ENCODE data around the gene CEMIP. TPM values are rescaled to one million over a fixed set of nuclear protein-coding genes. Genes with fewer than 3 reads are reported as not detected.

CEMIP gene
- total and polyA plus RNA-seq, 2 of the 13 experiments (the other 11 are each of a cell fraction or from before 2014, with no cell fraction given) = 4.3 to 28.5 TPM

GRCh38 chr15:80856809-80857377 lies 77.7 kb downstream of the CEMIP start (continued):
- TF ChIP-seq, protein P1, sequence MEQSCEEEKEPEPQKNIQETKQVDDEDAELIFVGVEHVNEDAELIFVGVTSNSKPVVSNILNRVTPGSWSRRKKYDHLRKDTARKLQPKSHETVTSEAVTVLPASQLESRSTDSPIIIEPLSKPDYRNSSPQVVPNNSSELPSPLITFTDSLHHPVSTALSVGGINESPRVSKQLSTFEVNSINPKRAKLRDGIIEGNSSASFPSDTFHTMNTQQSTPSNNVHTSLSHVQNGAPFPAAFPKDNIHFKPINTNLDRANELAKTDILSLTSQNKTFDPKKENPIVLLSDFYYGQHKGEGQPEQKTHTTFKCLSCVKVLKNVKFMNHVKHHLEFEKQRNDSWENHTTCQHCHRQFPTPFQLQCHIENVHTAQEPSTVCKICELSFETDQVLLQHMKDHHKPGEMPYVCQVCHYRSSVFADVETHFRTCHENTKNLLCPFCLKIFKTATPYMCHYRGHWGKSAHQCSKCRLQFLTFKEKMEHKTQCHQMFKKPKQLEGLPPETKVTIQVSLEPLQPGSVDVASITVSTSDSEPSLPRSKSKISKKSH (CRISPR knock-in tag; IDR thresholded peaks at IDR 0.05; ENCODE audit: borderline replicate concordance) = no peak
- TF ChIP-seq ZBTB4 (CRISPR knock-in tag; IDR thresholded peaks at IDR 0.05; ENCODE audit: borderline replicate concordance) = no peak
- 0 out of 2 replicates have a peak, but pooled peaks have one; percentile 21 for TF ChIP-seq TEAD2 (CRISPR knock-in tag; IDR thresholded peaks at IDR 0.05)
- TF ChIP-seq CHD4 (IDR thresholded peaks at IDR 0.05; ENCODE audit: borderline replicate concordance, low read length) = peak; percentile 40; the same call in 1 of the 2 replicates
- no peak for TF ChIP-seq TERF1 (CRISPR knock-in tag; IDR thresholded peaks at IDR 0.05)
- TF ChIP-seq MBNL3 (CRISPR knock-in tag; conservative IDR thresholded peaks at IDR 0.05) = no peak
- TF ChIP-seq ZNF44 (CRISPR knock-in tag; IDR thresholded peaks at IDR 0.05) = no peak
- TF ChIP-seq, protein P2, sequence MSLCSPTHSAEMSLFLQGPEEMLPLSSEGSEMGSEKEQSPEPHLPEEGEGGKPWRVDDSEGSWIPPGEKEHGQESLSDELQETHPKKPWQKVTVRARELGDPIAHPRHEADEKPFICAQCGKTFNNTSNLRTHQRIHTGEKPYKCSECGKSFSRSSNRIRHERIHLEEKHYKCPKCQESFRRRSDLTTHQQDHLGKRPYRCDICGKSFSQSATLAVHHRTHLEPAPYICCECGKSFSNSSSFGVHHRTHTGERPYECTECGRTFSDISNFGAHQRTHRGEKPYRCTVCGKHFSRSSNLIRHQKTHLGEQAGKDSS (CRISPR knock-in tag; IDR thresholded peaks at IDR 0.05; ENCODE audit: borderline replicate concordance, low read depth) = peak; percentile 66; the same call in 1 of the 2 replicates
- TF ChIP-seq ZNF570 (CRISPR knock-in tag; IDR thresholded peaks at IDR 0.05; ENCODE audit: borderline replicate concordance) = no peak
- no peak for TF ChIP-seq ZBTB21 (CRISPR knock-in tag; IDR thresholded peaks at IDR 0.05)
- TF ChIP-seq, protein P3, sequence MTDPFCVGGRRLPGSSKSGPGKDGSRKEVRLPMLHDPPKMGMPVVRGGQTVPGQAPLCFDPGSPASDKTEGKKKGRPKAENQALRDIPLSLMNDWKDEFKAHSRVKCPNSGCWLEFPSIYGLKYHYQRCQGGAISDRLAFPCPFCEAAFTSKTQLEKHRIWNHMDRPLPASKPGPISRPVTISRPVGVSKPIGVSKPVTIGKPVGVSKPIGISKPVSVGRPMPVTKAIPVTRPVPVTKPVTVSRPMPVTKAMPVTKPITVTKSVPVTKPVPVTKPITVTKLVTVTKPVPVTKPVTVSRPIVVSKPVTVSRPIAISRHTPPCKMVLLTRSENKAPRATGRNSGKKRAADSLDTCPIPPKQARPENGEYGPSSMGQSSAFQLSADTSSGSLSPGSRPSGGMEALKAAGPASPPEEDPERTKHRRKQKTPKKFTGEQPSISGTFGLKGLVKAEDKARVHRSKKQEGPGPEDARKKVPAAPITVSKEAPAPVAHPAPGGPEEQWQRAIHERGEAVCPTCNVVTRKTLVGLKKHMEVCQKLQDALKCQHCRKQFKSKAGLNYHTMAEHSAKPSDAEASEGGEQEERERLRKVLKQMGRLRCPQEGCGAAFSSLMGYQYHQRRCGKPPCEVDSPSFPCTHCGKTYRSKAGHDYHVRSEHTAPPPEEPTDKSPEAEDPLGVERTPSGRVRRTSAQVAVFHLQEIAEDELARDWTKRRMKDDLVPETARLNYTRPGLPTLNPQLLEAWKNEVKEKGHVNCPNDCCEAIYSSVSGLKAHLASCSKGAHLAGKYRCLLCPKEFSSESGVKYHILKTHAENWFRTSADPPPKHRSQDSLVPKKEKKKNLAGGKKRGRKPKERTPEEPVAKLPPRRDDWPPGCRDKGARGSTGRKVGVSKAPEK (CRISPR knock-in tag; IDR thresholded peaks at IDR 0.05; ENCODE audit: borderline replicate concordance) = no peak; the same call in 1 of the 2 replicates
- TF ChIP-seq ZNF784 (CRISPR knock-in tag; IDR thresholded peaks at IDR 0.05; ENCODE audit: borderline replicate concordance) = no peak
- no peak for TF ChIP-seq REXO4 (CRISPR knock-in tag; IDR thresholded peaks at IDR 0.05; ENCODE audit: borderline replicate concordance)
- TF ChIP-seq ZNF510 (CRISPR knock-in tag; IDR thresholded peaks at IDR 0.05; ENCODE audit: low read depth) = peak; percentile 45; the same call in 1 of the 2 replicates
- 0 out of 2 replicates have a peak, but pooled peaks have one; percentile 30 for TF ChIP-seq ZBTB7B (CRISPR knock-in tag; IDR thresholded peaks at IDR 0.05)
- peak; percentile 69 for TF ChIP-seq HNF4G (IDR thresholded peaks at IDR 0.05; ENCODE audit: borderline replicate concordance, low read depth, low read length)
- TF ChIP-seq HNF4G (CRISPR knock-in tag; IDR thresholded peaks at IDR 0.05; ENCODE audit: borderline replicate concordance, low read depth) = no peak
- peak; percentile 39; the same call in 1 of the 2 replicates for TF ChIP-seq GATAD1 (CRISPR knock-in tag; IDR thresholded peaks at IDR 0.05)
